ENCODE measurements around the gene LRRC8C.

Gene LRRC8C

GRCh38 chr1:89633248-89633799 is 404 bp downstream of the LRRC8C start:
- DNase-seq (ENCODE audit: low read depth, low spot score) = peak; percentile 53

GRCh38 chr1:89633800-89634625 is 1.1 kb downstream of the LRRC8C start:
- peak; percentile 23 for DNase-seq (ENCODE audit: low read depth, low spot score)

DNA sequence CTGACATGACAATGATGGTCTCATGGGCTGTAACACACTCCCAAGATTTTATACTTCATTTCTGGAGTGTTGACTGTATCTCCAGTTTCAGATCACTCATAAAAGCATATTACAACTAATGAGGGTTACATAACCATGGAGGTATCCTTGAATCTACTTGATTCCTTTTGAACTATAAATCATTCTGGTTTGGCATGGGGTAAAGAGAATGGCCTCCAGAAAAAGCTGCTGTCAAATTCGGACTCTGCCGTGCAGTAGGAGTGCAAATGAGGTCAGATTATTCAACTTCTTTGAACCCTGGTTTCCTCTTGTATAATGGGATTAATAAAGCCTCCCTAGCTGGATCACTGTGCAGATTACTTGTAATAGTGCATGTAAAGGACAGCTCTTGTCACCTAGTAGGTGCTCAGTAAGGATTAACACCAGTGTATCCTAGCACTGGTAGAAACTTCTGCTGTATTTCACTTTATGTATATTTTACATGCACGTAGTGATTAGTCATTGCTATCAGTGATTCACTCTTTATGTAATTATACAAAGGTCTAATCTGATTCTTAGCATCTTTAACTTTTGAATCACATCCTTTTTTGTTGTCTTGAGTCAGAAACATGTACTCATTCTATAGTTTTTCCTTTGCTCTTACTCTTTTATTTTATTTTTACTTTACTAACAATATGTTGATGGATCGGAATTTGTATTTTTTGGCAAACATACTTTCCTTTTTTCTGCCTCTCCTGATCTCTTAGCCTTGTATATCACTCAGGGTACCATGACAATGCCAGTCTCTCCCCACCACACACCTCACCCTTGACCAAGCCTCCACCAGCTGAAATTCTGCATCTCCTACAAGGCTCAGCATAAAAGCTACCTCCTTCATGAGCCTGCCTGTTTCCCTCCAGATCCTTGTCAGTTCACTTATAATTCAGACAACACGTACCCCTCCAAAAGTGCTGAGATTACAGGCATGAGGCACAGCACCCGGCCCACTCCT is 3.2 kb downstream of the LRRC8C start:
- DNase-seq (ENCODE audit: low read depth, low spot score) = no peak

- no peak for DNase-seq (ENCODE audit: low read depth, low spot score)
Measured at GRCh38 chr1:89637496-89637895, 4.6 kb downstream of the LRRC8C start.

DNA sequence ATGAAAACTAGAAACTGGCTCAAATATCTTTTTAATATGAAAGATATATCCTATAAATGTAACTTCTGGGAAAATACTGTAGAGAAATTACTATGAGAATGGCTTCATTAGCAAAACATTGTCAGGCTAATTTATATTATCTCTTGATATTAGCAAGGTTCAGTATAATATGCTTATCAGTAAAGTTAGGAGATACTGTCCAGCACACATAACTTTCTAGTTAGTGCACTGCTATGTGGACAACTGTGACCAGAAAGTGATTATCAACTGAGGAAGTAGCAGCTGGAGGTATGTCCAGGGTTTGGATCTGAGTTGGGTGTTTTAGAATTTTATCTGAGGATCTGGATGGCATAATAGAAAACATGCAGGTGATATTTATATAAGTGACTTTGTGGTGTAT is 7.5 kb downstream of the LRRC8C start:
- no peak for DNase-seq (ENCODE audit: low read depth, low spot score)

GRCh38 chr1:89641781-89642180 is 8.9 kb downstream of the LRRC8C start:
- no peak for DNase-seq (ENCODE audit: low read depth, low spot score)

DNA sequence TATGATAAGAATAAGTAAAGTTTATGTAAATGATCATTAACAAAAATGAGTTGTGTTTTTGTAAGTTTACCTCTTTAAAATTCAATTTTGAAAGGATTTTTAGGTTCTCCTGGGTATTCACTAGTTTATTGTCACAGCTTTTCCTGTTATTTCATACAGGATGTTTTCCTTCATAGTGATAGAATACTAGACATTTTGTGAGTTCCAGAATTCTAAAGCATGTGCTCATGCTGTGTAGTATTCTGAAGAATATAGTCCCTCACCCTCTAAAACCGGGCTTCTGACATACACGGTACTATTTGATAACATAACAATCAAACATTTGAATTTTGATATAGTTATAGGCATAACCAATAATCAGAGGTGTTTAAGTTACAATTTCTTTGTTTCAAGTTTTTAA is 10.7 kb downstream of the LRRC8C start:
- no peak for DNase-seq (ENCODE audit: low read depth, low spot score)

DNA sequence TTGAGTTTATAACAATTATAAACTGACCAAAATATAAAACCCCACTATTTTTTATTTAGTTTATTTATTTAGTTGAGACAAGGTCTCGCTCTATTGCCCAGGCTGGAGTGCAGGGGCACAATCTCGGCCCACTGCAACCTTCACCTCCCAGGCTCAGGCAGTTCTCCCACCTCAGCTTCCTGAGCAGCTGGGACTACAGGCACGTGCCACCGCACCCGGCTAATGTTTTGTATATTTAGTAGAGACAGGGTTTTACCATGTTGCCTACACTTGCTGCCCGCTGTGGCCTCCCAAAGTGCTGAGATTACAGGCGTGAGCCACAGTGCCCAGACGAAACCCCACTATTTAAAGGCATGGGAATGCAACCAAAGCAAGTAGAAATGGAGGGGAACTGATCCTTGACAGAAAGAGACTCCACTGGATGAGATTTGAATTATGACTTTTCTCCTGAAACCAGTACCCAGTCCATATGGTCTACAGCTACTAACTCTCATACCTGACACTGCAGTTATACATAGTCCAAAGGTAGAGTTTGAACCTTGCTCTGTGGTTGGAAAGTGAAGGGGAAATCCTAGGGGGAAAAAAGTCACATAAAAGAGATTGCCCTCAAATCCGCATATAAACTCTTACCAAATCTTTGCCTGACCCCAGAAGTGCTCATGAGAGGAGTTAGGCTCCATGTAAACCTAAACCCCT is 11.3 kb downstream of the LRRC8C start:
- DNase-seq (ENCODE audit: low read depth, low spot score) = no peak

GRCh38 chr1:89646259-89646658 is 13.3 kb downstream of the LRRC8C start:
- DNase-seq (ENCODE audit: low read depth, low spot score) = no peak

DNA sequence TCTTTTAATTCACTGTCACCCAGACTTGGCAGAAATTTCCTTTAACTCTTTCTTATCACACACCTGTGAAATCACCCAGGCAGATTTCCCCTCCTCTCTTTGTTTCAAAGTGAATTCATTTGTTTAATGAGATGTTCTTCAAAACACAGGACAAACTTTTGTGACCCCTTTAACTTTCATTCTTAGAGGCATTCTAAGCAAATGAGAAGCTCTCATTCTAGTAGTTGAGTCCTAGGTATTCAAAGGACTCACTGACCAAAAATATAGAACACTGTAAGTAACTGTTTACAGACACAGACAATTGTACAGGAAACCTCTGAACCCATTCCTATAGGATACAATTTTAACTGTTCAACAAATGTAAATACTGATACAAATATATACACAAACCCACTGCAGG is 16.9 kb downstream of the LRRC8C start:
- no peak for DNase-seq (ENCODE audit: low read depth, low spot score)

- no peak for DNase-seq (ENCODE audit: low read depth, low spot score)
Measured at GRCh38 chr1:89652373-89652772, 19.5 kb downstream of the LRRC8C start.

DNA sequence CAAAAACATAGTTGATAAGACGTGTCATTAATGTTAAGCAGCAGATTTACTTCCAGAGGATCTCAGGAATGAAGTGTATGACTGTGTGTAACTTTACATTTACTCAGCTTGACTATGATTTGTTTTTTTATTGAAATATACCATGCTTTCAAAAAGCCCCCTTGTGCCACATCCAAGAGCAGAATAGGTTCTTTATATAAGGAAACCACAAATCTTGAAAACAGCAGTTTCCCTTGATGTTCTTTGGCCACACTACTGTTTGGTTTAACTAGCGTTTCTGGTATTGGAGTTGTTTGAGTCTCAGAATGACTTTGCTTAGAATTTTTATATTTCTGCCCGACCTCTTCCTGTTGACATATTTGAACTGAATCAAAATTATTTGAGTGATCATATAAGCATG is 25.0 kb downstream of the LRRC8C start:
- no peak for DNase-seq (ENCODE audit: low read depth, low spot score)

DNA sequence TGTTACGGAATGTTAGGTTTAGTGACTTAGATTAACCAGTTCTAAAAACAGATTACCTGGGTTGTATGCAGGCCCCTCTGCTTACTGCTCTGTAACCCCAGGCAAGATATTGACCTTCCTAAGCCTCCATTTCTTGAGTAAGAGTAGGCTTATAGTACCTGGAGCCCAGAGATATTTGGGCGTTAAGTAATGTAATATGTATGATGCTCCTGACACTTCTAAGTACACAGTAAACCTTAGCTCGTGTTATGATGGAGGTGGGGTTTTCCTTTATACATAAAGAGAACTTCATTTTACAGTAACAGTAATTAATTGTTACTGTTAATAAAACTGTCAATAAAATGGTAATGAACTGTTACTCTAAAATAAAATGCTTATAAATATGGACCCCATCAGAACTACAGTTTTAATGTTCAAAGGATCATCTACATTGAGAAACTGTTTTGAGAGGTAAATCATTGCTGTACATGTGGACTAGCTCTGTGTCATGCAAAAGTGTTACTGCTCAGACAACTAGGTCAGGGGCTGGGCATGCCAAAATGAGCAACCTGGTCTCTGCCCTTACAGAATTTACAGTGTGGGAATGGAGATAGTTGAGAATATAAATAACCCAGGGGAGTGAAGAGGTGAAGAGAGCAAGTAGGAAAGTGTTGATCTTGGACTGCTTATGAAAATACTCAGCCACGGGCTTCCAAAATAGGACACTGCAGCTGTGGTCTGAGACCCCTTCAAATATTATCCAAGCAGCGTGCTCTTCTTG is 26.6 kb downstream of the LRRC8C start:
- no peak for DNase-seq (ENCODE audit: low read depth, low spot score)

- DNase-seq (ENCODE audit: low read depth, low spot score) = no peak
Measured at GRCh38 chr1:89660224-89661061, 27.5 kb downstream of the LRRC8C start.

DNA sequence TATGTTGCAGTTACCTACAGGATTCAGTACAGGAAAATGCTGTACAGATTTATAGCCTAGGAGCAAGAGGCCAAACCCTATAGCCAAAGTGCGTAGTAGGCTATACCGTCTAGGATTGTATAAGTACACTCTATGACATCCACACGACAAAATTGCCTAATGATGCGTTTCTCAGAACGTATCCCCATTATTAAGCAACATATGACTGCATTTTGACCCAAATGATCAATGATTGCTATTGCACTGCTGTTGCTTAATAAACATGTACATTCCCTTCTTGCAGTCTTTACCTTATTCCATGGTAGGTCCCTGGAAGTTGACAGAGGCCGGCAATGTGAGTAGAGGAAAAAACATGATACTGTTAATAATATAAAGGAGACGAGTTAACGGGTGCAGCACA is 33.0 kb downstream of the LRRC8C start:
- no peak for DNase-seq (ENCODE audit: low read depth, low spot score)

DNA sequence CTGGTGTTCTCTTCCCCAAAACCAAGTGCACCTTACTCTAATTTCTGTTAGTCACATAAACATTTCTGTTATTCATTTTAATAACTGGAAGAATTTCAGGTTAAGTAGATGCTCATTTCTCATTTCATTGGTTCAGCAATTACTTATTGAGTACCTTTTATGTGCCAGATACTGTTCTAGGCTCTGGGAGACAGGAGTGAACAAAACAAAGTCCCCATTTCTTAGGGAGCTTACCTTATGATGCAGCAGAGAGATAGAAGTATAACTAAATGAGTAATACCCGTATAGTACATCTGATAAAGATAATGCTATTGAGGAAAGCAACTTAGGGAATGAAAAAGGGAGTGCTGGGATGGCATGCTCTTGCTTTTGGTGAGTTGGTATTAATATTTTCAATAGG is 33.7 kb downstream of the LRRC8C start:
- DNase-seq (ENCODE audit: low read depth, low spot score) = no peak

DNA sequence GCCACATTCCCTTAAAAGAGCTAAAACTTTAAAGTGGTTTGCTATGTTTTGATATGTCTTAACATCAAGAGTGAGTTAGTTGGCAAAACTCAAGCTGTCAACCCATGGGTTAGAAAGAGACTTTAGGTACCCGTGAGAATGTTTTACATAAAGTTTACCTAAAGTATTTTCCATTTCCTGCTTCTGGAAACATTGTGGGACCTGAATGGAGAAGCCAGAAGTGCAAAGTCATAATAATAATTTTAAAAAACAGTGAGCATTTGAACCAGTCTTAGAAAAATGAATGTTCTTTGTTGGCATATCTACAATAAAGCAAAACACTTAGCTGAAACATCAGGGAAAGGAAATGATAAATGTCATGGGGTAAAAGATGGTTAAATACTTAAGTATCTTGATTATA is 34.8 kb downstream of the LRRC8C start:
- DNase-seq (ENCODE audit: low read depth, low spot score) = no peak

GRCh38 chr1:89668961-89669360 is 36.0 kb downstream of the LRRC8C start:
- no peak for DNase-seq (ENCODE audit: low read depth, low spot score)

- DNase-seq (ENCODE audit: low read depth, low spot score) = no peak
Measured at GRCh38 chr1:89669441-89669840, 36.5 kb downstream of the LRRC8C start.

GRCh38 chr1:89670163-89670562 is 37.2 kb downstream of the LRRC8C start:
- DNase-seq (ENCODE audit: low read depth, low spot score) = no peak
